Activated CD4-positive, alpha-beta T cell treated with anti-CD3 and anti-CD28 coated beads for 36 hours (primary cell): ENCODE measurements around the gene SNRPB2. TPM values are rescaled to one million over a fixed set of nuclear protein-coding genes. Genes with fewer than 3 reads are reported as not detected.
A peak's percentile ranks its signal among the peaks of the same experiment; 100 is the strongest.

Experiments
- ATAC-seq: fragments of 200-7000 bp; cut with Tn5 transposase; one replicate; pipeline ENCODE4 v1.10.0; 2021; ENCODE audit warnings: mild to moderate bottlenecking, moderate library complexity
- CTCF ChIA-PET: fragments of 350-600 bp; sonication (Branson Sonifier 250); formaldehyde crosslinking; loops from one replicate; lab custom pipeline; 2021; ENCODE audit warnings: antibody characterized with exemption; lab: Charles Lee
- POLR2A ChIA-PET: fragments of 350-600 bp; sonication (Branson Sonifier 250); formaldehyde crosslinking; loops from one replicate; lab custom pipeline; 2021; ENCODE audit warnings: antibody characterized with exemption, inconsistent platforms; lab: Charles Lee
- DNase-seq: peaks from one replicate; pipeline ENCODE4 v3.0.0-alpha.2; 2020
- H3K27ac Mint-ChIP-seq: one replicate; pipeline ENCODE4 v1.8.0; 2021; ENCODE audit warnings: mixed read lengths
- H3K27me3 Mint-ChIP-seq: one replicate; pipeline ENCODE4 v1.8.0; 2021; ENCODE audit warnings: mixed read lengths
- H3K36me3 Mint-ChIP-seq: one replicate; pipeline ENCODE4 v1.8.0; 2021; ENCODE audit warnings: low read depth, mixed read lengths
- H3K4me1 Mint-ChIP-seq: one replicate; pipeline ENCODE4 v1.8.0; 2021; ENCODE audit warnings: mixed read lengths
- H3K4me3 Mint-ChIP-seq: one replicate; pipeline ENCODE4 v1.8.0; 2021; ENCODE audit warnings: mild to moderate bottlenecking, moderate library complexity, mixed read lengths
- H3K9me3 Mint-ChIP-seq: one replicate; pipeline ENCODE4 v1.8.0; 2021; ENCODE audit warnings: low read depth, mixed read lengths
- intact Hi-C, 2 experiments: fragments of 100-400 bp; cut with DNase I in 1 of 2; cut with micrococcal nuclease in 1 of 2; formaldehyde crosslinking; loops; one replicate each; pipeline versions ENCODE4 v1.14.2 to v1.15.1; 2022 to 2024; cut with DNase I, micrococcal nuclease
- total RNA-seq, 2 experiments: library from RNA; stranded (reverse); gene quantifications; one replicate each; pipeline ENCODE4 v1.2.3, GENCODE V29; 2021

Gene SNRPB2
- total RNA-seq, 2 experiments from 2014 or later, result 122 to 129 TPM

- peak overlapping the region; percentile 6 for H3K4me3 Mint-ChIP-seq
- POLR2A ChIA-PET, result no interaction called here
- ATAC-seq, result peak; percentile 40
Observed at GRCh38 chr20:16732506-16733152, 2.8 kb downstream of the SNRPB2 start.

GRCh38 chr20:16740365-16741072 lies 10.7 kb downstream of the SNRPB2 start:
- Mint-ChIP-seq H3K4me3 (no peak overlapping the region), H3K27me3 (no peaks in the 10 kb centered on the region), H3K9me3 (no peaks in the 10 kb centered on the region), H3K4me1 (peaks cover 6% of the 10 kb centered on the region), H3K27ac (no peak overlapping the region), H3K36me3 (peaks cover 41% of the 10 kb centered on the region)
- ATAC-seq (no peak), DNase-seq (no peak)
- POLR2A ChIA-PET, result interaction anchor here (0.6 kb wide), 1 partner anchor 1105 kb away, joined by 3 read pairs; no protein-coding TSS in a partner anchor
- intact Hi-C loops, result no loop called here
- CTCF ChIA-PET, result interaction anchor here (0.5 to 0.9 kb wide), 4 partner anchors 10 to 1031 kb away, joined by 3 to 4 read pairs (median 3); no protein-coding TSS in a partner anchor

More at GRCh38 chr20:16732506-16733152, 2.8 kb downstream of the SNRPB2 start:
- Mint-ChIP-seq H3K9me3 (peaks cover 3% of the 10 kb centered on the region), H3K27ac (peak overlapping the region; percentile 65), H3K4me1 (peaks cover 57% of the 10 kb centered on the region), H3K27me3 (peaks cover 2% of the 10 kb centered on the region), H3K36me3 (peaks cover 66% of the 10 kb centered on the region)
- DNase-seq, result peak; percentile 7
- CTCF ChIA-PET, result interaction anchor here (1.0 kb wide), 1 partner anchor 9 kb away, joined by 4 read pairs; no protein-coding TSS in a partner anchor
- intact Hi-C loops, result loop anchor here (5.0 to 10.0 kb wide), 3 partner anchors 838 to 1555 kb away; partner anchors contain the start of genes RRBP1 (in 1 of the 2) and ZNF133 (in 1 of the 2)

- DNase-seq, result no peak
- POLR2A ChIA-PET, result no interaction called here
- no peak overlapping the region for H3K4me3 Mint-ChIP-seq
- no peak for ATAC-seq
- H3K9me3 Mint-ChIP-seq, result no peaks in the 10 kb centered on the region
- CTCF ChIA-PET, result no interaction called here
- H3K27ac Mint-ChIP-seq, result no peak overlapping the region
- H3K4me1 Mint-ChIP-seq, result no peaks in the 10 kb centered on the region
- H3K27me3 Mint-ChIP-seq, result peaks cover 4% of the 10 kb centered on the region
- peaks cover 23% of the 10 kb centered on the region for H3K36me3 Mint-ChIP-seq
- intact Hi-C loops, result no loop called here
Observed at GRCh38 chr20:16744178-16744807, 14.5 kb downstream of the SNRPB2 start.

- ATAC-seq, result no peak
- peaks cover 4% of the 10 kb centered on the region for H3K27me3 Mint-ChIP-seq
- intact Hi-C loops, result no loop called here
Observed at GRCh38 chr20:16745204-16745603, 15.4 kb downstream of the SNRPB2 start.

GRCh38 chr20:16747291-16747811 lies 17.5 kb downstream of the SNRPB2 start:
- H3K9me3 Mint-ChIP-seq, result no peaks in the 10 kb centered on the region
- H3K4me3 Mint-ChIP-seq, result no peak overlapping the region
- DNase-seq (no peak), ATAC-seq (no peak)
- intact Hi-C loops, result no loop called here
- ChIA-PET CTCF (no interaction called here), POLR2A (no interaction called here)
- H3K27me3 Mint-ChIP-seq, result peaks cover 4% of the 10 kb centered on the region
- H3K27ac Mint-ChIP-seq, result no peak overlapping the region
- H3K4me1 Mint-ChIP-seq, result peaks cover 3% of the 10 kb centered on the region
- peaks cover 3% of the 10 kb centered on the region for H3K36me3 Mint-ChIP-seq

More at GRCh38 chr20:16745204-16745603, 15.4 kb downstream of the SNRPB2 start:
- no peak for DNase-seq
- H3K4me1 Mint-ChIP-seq, result no peaks in the 10 kb centered on the region
- no peak overlapping the region for H3K4me3 Mint-ChIP-seq
- CTCF ChIA-PET, result interaction anchor here (0.5 kb wide), 1 partner anchor 1868 kb away, joined by 3 read pairs; no protein-coding TSS in a partner anchor
- no peak overlapping the region for H3K27ac Mint-ChIP-seq
- peaks cover 15% of the 10 kb centered on the region for H3K36me3 Mint-ChIP-seq
- H3K9me3 Mint-ChIP-seq, result no peaks in the 10 kb centered on the region
- POLR2A ChIA-PET, result no interaction called here

GRCh38 chr20:16748308-16748900 lies 18.6 kb downstream of the SNRPB2 start, which contains the start of gene OTOR:
Gene OTOR, plus strand, starts transcription at chr20:16748358. Its CDS starts 44 bp downstream, at chr20:16748402.
- H3K4me1 Mint-ChIP-seq, result peaks cover 5% of the 10 kb centered on the region
- H3K27ac Mint-ChIP-seq, result no peak within 1 kb of the TSS
- no peaks in the 10 kb centered on the region for H3K9me3 Mint-ChIP-seq
- CTCF ChIA-PET, result interaction anchor here (1.2 kb wide), 1 partner anchor 12 kb away, joined by 4 read pairs; no protein-coding TSS in a partner anchor
- no peak for ATAC-seq
- DNase-seq, result no peak
- H3K4me3 Mint-ChIP-seq, result no peak within 1 kb of the TSS
- intact Hi-C loops, result no loop called here
- POLR2A ChIA-PET, result no interaction called here
- no peaks in the 10 kb centered on the region for H3K36me3 Mint-ChIP-seq
- H3K27me3 Mint-ChIP-seq, result peaks cover 4% of the 10 kb centered on the region

- peaks cover 5% of the 10 kb centered on the region for H3K4me1 Mint-ChIP-seq
- H3K27me3 Mint-ChIP-seq, result peaks cover 7% of the 10 kb centered on the region
- ATAC-seq (no peak), DNase-seq (peak; percentile 8)
- intact Hi-C loops, result no loop called here
- H3K4me3 Mint-ChIP-seq, result no peak overlapping the region
- no peak overlapping the region for H3K27ac Mint-ChIP-seq
- H3K36me3 Mint-ChIP-seq, result no peaks in the 10 kb centered on the region
- ChIA-PET POLR2A (no interaction called here), CTCF (interaction anchor here (0.6 to 1.5 kb wide), 2 partner anchors 11 to 27 kb away, joined by 4 read pairs; no protein-coding TSS in a partner anchor)
- H3K9me3 Mint-ChIP-seq, result no peaks in the 10 kb centered on the region
Observed at GRCh38 chr20:16749573-16749972, 19.7 kb downstream of the SNRPB2 start.

- ATAC-seq (no peak), DNase-seq (no peak)
- ChIA-PET CTCF (interaction anchor here (1.2 to 1.5 kb wide), 2 partner anchors 9 to 16 kb away, joined by 3 to 6 read pairs; no protein-coding TSS in a partner anchor), POLR2A (no interaction called here)
- Mint-ChIP-seq H3K27me3 (peaks cover 5% of the 10 kb centered on the region), H3K4me1 (peaks cover 5% of the 10 kb centered on the region), H3K9me3 (no peaks in the 10 kb centered on the region), H3K4me3 (no peak overlapping the region), H3K27ac (no peak overlapping the region), H3K36me3 (no peaks in the 10 kb centered on the region)
- intact Hi-C loops, result no loop called here
Observed at GRCh38 chr20:16752082-16752481, 22.3 kb downstream of the SNRPB2 start.

GRCh38 chr20:16752901-16753300 lies 23.1 kb downstream of the SNRPB2 start:
- Mint-ChIP-seq H3K36me3 (no peaks in the 10 kb centered on the region), H3K27ac (no peak overlapping the region), H3K4me1 (peaks cover 5% of the 10 kb centered on the region), H3K4me3 (no peak overlapping the region), H3K27me3 (peaks cover 5% of the 10 kb centered on the region), H3K9me3 (no peaks in the 10 kb centered on the region)
- POLR2A ChIA-PET, result no interaction called here
- no peak for DNase-seq
- intact Hi-C loops, result no loop called here
- ATAC-seq, result no peak
- CTCF ChIA-PET, result no interaction called here

- intact Hi-C loops, result no loop called here
- no peaks in the 10 kb centered on the region for H3K36me3 Mint-ChIP-seq
- H3K27me3 Mint-ChIP-seq, result peaks cover 7% of the 10 kb centered on the region
- no peak for ATAC-seq
- H3K9me3 Mint-ChIP-seq, result no peaks in the 10 kb centered on the region
- H3K27ac Mint-ChIP-seq, result no peak overlapping the region
- no peak for DNase-seq
- H3K4me3 Mint-ChIP-seq, result no peak overlapping the region
- no peaks in the 10 kb centered on the region for H3K4me1 Mint-ChIP-seq
- ChIA-PET POLR2A (no interaction called here), CTCF (no interaction called here)
Observed at GRCh38 chr20:16758454-16759180, 28.8 kb downstream of the SNRPB2 start.
